K562 (cell line): Measurements from ENCODE around the gene PDIA4. TPM values are rescaled to one million over a fixed set of nuclear protein-coding genes. Genes with fewer than 3 reads are reported as not detected.

ENCODE experiments used
- AFF1 ChIP-seq, 2 experiments: fragments of 450-650 bp; IDR thresholded peaks; 2 replicates each; pipeline ENCODE4 v1.6.1; 2018; ENCODE audit warnings: mild to moderate bottlenecking in 2 of 2, low read depth in 1 of 2; ENCODE audit not compliant: partially characterized antibody in 2 of 2
- BRCA1 ChIP-seq, 2 experiments: fragments of 450-650 bp in 1 of 2; sonication (generic) in 1 of 2; formaldehyde crosslinking in 1 of 2; IDR thresholded peaks; 2 replicates each; pipeline versions ENCODE4 v1.5.0 to v1.6.1; 2017 to 2020; ENCODE audit warnings: mild to moderate bottlenecking in 1 of 2, missing genetic modification reagents in 1 of 2
- DIDO1 ChIP-seq: fragments of 450-650 bp; IDR thresholded peaks from 2 replicates; pipeline ENCODE4 v1.6.1; 2016; ENCODE audit warnings: low read depth, missing biosample characterization, missing genetic modification characterization
- EP400 ChIP-seq: fragments of 450-650 bp; IDR thresholded peaks from 2 replicates; pipeline ENCODE4 v1.6.1; 2017; ENCODE audit warnings: antibody characterized with exemption, mild to moderate bottlenecking, moderate library complexity
- HDAC2 ChIP-seq: fragments of 450-650 bp; IDR thresholded peaks from 2 replicates; pipeline ENCODE4 v1.6.1; 2016; ENCODE audit warnings: mild to moderate bottlenecking
- HES1 ChIP-seq: fragments of 450-650 bp; IDR thresholded peaks from 2 replicates; pipeline ENCODE4 v1.6.1; 2016; ENCODE audit warnings: low read depth, mild to moderate bottlenecking, moderate library complexity
- MBD1 ChIP-seq: fragments of 250-450 bp; sonication (Bioruptor Pico); IDR thresholded peaks from 2 replicates; pipeline ENCODE4 v1.8.0; 2022; ENCODE audit warnings: inconsistent platforms
- NRF1 ChIP-seq, 2 experiments: fragments of 450-650 bp; IDR thresholded peaks in 1 of 2; conservative IDR thresholded peaks in 1 of 2; 2 replicates each; pipeline ENCODE4 v1.6.1; 2014; ENCODE audit warnings: mild to moderate bottlenecking in 2 of 2
- POLR2AphosphoS2 ChIP-seq: IDR thresholded peaks from 2 replicates; pipeline ENCODE4 v1.6.1; 2012; ENCODE audit warnings: low read length, improper control_type of control experiment
- SAFB ChIP-seq: fragments of 200-400 bp; formaldehyde crosslinking; IDR thresholded peaks from 2 replicates; pipeline ENCODE4 v1.6.1; 2017; ENCODE audit warnings: low read depth, low read length, borderline replicate concordance
- TAL1 ChIP-seq: fragments of 450-650 bp; IDR thresholded peaks from 2 replicates; pipeline ENCODE4 v1.6.1; 2016; ENCODE audit warnings: mild to moderate bottlenecking
- ZBTB34 ChIP-seq: fragments of 250-450 bp; sonication (Bioruptor Pico); IDR thresholded peaks from 2 replicates; pipeline ENCODE4 v1.8.0; 2021; ENCODE audit warnings: mild to moderate bottlenecking, moderate library complexity
- ZBTB9 ChIP-seq: fragments of 450-650 bp; formaldehyde crosslinking; IDR thresholded peaks from 2 replicates; pipeline ENCODE4 v1.4.0; 2020; ENCODE audit warnings: mild to moderate bottlenecking, moderate library complexity
- ZNF174 ChIP-seq: fragments of 250-450 bp; sonication (Bioruptor Pico); IDR thresholded peaks from 2 replicates; pipeline ENCODE4 v1.4.0; 2020; ENCODE audit warnings: mild to moderate bottlenecking
- ZNF274 ChIP-seq: IDR thresholded peaks from 2 replicates; pipeline ENCODE4 v1.6.1; 2011; ENCODE audit warnings: low read depth, mild to moderate bottlenecking, low read length, moderate library complexity, borderline replicate concordance
- ZNF316 ChIP-seq: fragments of 450-650 bp; IDR thresholded peaks from 2 replicates; pipeline ENCODE4 v1.6.1; 2016
- ZNF668 ChIP-seq: fragments of 250-450 bp; sonication (Bioruptor Pico); IDR thresholded peaks from 2 replicates; pipeline ENCODE4 v1.8.0; 2022; ENCODE audit warnings: mild to moderate bottlenecking, inconsistent platforms
- polyA plus RNA-seq, 8 experiments: library from polyadenylated mRNA; depleted of rRNA in 4 of 8; stranded (reverse) in 5 of 8; unstranded in 3 of 8; fragments of >200 nt; fragmentation: Nextera tagmentation in 2 of 8; fragmentation: Illumina TruSeq in 1 of 8; extraction: Ambion mirVana in 2 of 8; extraction: Trizol in 1 of 8; gene quantifications; 2 replicates each; pipeline versions ENCODE4 v1.2.1 to v1.2.3, GENCODE V29; 2011 to 2014; ENCODE audit warnings: inconsistent platforms in 1 of 8, missing spikeins in 1 of 8
- total RNA-seq, 7 experiments: library from RNA; depleted of rRNA in 6 of 7; stranded (reverse); fragments of >200 nt in 6 of 7; fragmentation: Illumina TruSeq in 2 of 7; extraction: Trizol in 2 of 7; gene quantifications; 2 replicates each; pipeline versions ENCODE4 v1.2.1 to v1.2.3, GENCODE V29; 2011 to 2021; ENCODE audit warnings: low replicate concordance in 1 of 7

Gene PDIA4
- total and polyA plus RNA-seq, 9 of the 15 experiments (the other 6 are each of a cell fraction or from before 2014, with no cell fraction given) = 9.1 to 175 (median 146) TPM

- TF ChIP-seq NRF1 (conservative IDR thresholded peaks at IDR 0.05 in 1 of 2, IDR thresholded peaks at IDR 0.05 in 1 of 2) (no peak), ZNF274 (0 out of 2 replicates have a peak, but pooled peaks have one; percentile 12), EP400 (no peak), POLR2AphosphoS2 (no peak), BRCA1 (IDR thresholded peaks at IDR 0.05) (no peak), BRCA1 (CRISPR knock-in tag; IDR thresholded peaks at IDR 0.05) (peak; percentile 91; the same call in 1 of the 2 replicates), SAFB (no peak), HDAC2 (no peak), ZBTB34 (CRISPR knock-in tag) (no peak), ZNF174 (CRISPR knock-in tag) (no peak), TAL1 (no peak), MBD1 (no peak), AFF1 (IDR thresholded peaks at IDR 0.05; ENCODE audit: low read depth in 1 of 2, partially characterized antibody in 2 of 2) (no peak), DIDO1 (tag) (no peak), ZNF316 (no peak), HES1 (no peak), ZBTB9 (CRISPR knock-in tag) (peak; percentile 70; the same call in 1 of the 2 replicates), ZNF668 (CRISPR knock-in tag) (no peak)
Observed at GRCh38 chr7:149027611-149028345, 527 bp downstream of the PDIA4 start (continued).
